Heart left ventricle (tissue), 16 donors: Measurements from ENCODE around the gene RFX3. TPM values are rescaled to one million over a fixed set of nuclear protein-coding genes. Genes with fewer than 3 reads are reported as not detected.

ENCODE experiments used
- ATAC-seq, 4 donors: fragments of 200-7000 bp; cut with Tn5 transposase; one replicate each; pipeline ENCODE4 v1.9.1; 2020 to 2022; ENCODE audit warnings: moderate library complexity in 4 of 4, mild to moderate bottlenecking in 3 of 4, moderate number of reproducible peaks in 1 of 4
- DNase-seq, 5 donors: peaks; one replicate each; pipeline ENCODE4 v3.0.0-alpha.2; 2020
- H3K27ac ChIP-seq, 12 donors: fragments of 200-600 bp; sonication (generic) in 4 of 12; one replicate each; pipeline versions ENCODE4 v1.5.0 to v1.8.0; 2016 to 2022; ENCODE audit warnings: mild to moderate bottlenecking in 2 of 12
- H3K27me3 ChIP-seq, 9 donors: fragments of 200-600 bp; sonication (generic) in 2 of 9; one replicate each; pipeline versions ENCODE4 v1.5.1 to v1.8.0; 2016 to 2022; ENCODE audit warnings: mild to moderate bottlenecking in 3 of 9
- H3K36me3 ChIP-seq, 9 donors: fragments of 200-600 bp; sonication (generic) in 2 of 9; one replicate each; pipeline versions ENCODE4 v1.5.0 to v1.8.0; 2018 to 2022; ENCODE audit warnings: mild to moderate bottlenecking in 2 of 9
- H3K4me1 ChIP-seq, 12 donors: fragments of 200-600 bp; sonication (generic) in 4 of 12; one replicate each; pipeline versions ENCODE4 v1.5.0 to v1.8.0; 2016 to 2022; ENCODE audit warnings: mild to moderate bottlenecking in 3 of 12
- H3K4me3 ChIP-seq, 12 donors: fragments of 200-600 bp; sonication (generic) in 4 of 12; one replicate each; pipeline versions ENCODE4 v1.5.0 to v1.8.0; 2017 to 2022; ENCODE audit warnings: mild to moderate bottlenecking in 9 of 12, moderate library complexity in 4 of 12
- H3K9me3 ChIP-seq, 12 donors: fragments of 200-600 bp; sonication (generic) in 4 of 12; one replicate each; pipeline versions ENCODE4 v1.5.0 to v1.8.0; 2016 to 2022; ENCODE audit warnings: mild to moderate bottlenecking in 1 of 12
- CTCF ChIP-seq, 12 donors: fragments of 200-600 bp; sonication (generic) in 4 of 12; IDR thresholded peaks; one replicate each; pipeline versions ENCODE4 v1.5.0 to v1.8.0; 2018 to 2022; ENCODE audit warnings: antibody characterized with exemption in 12 of 12, mild to moderate bottlenecking in 5 of 12
- POLR2A ChIP-seq, 2 donors: fragments of 450-650 bp; IDR thresholded peaks; one replicate each; pipeline ENCODE4 v1.6.1; 2017; ENCODE audit warnings: antibody characterized with exemption in 2 of 2, mild to moderate bottlenecking in 2 of 2, moderate library complexity in 2 of 2
- WGBS, 4 donors: extraction: QIAGEN DNeasy Blood & Tissue Kit in 2 of 4; methylation state at CpG; one replicate each; pipeline versions ENCODE4 v1.1.5 to v1.1.7; 2013 to 2018; 5-methylcytosine and 5-hydroxymethylcytosine counted together
- intact Hi-C, 10 donors: fragments of 100-400 bp; cut with DNase I; formaldehyde crosslinking; loops; one replicate each; pipeline versions ENCODE4 v1.11.1 to v1.14.2; 2022
- polyA plus RNA-seq, 2 donors: library from polyadenylated mRNA; stranded (reverse); fragments of 200-250 nt; gene quantifications; one replicate each; pipeline ENCODE4 v1.2.3, GENCODE V29; 2013
- total RNA-seq, 9 donors: library from RNA; depleted of rRNA in 2 of 9; stranded (reverse); fragments of >200 nt in 2 of 9; fragmentation: NEBNext Ultra II Directional in 3 of 9; extraction: Animal tissue kit (Norgen Biotek cat#: 25700) in 3 of 9; gene quantifications; one replicate each; pipeline versions ENCODE4 v1.1.0 to v1.2.4, GENCODE V29; 2016 to 2023
- donor health status: ischemic (EF 13 %, LVEDD 7.1; RV severe dilation, severe dysfunction).
- donor health status: healthy with polysubstance abuse.
- donor health status: DM: no; HTN: yes; CAD: no.
- donor health status: DM: no; HTN: no; CAD: no.
- donor health status: ischemic (EF 25% LVEDD 6.9; RV normal size, moderate dysfunction).
- donor health status: ischemic (EF 25% LVEDD 5.7; RV mildly dilated, moderate dysfunction).
- donor health status: healthy.
- donor health status: DM: yes; HTN: yes; CAD: no.
- donor health status: ischemic (EF 35%, LVEDD 5.7; RV mildly dilated, moderate dysfunction).
- donor health status: nonischemic (EF 11% LVEDD 7.7; RV severe dilation, severe dysfunction).
- donor health status: DM: yes; HTN: yes; CAD: no.
- donor health status: PGD.
- donor health status: ischemic (EF 29% LVEDD 5.4; RV normal size, mild dysfunction).
- donor health status: nonischemic (EF 23%, LVEDD 6.1; RV moderate dilation, normal function).

The RFX3 gene
- total and polyA plus RNA-seq, 11 donors, result 0.80 to 8.3 (median 2.9) TPM

- ATAC-seq (no peak), DNase-seq (no peak)
- peaks cover 0 to 8% (median 0%) of the 10 kb centered on the region in 12 donors for H3K9me3 ChIP-seq
- WGBS, 4 donors, result 65 to 80% (median 73%) methylated on average over 3 of the region's 3 CpGs
- H3K36me3 ChIP-seq, result peaks cover 0 to 19% (median 0%) of the 10 kb centered on the region in 9 donors
- H3K4me3 ChIP-seq, result no peak overlapping the region
- TF ChIP-seq POLR2A (IDR thresholded peaks at IDR 0.05), result no peak
- H3K27me3 ChIP-seq, result no peaks in the 10 kb centered on the region
- intact Hi-C loops, result no loop called here
- H3K27ac ChIP-seq, result no peak overlapping the region
- no peaks in the 10 kb centered on the region for H3K4me1 ChIP-seq
Observed at GRCh38 chr9:3553076-3553765, 27.4 kb upstream of the RFX3 start.

- peaks cover 0 to 21% (median 0%) of the 10 kb centered on the region in 9 donors for H3K36me3 ChIP-seq
- no peak for DNase-seq
- no peak for TF ChIP-seq CTCF (IDR thresholded peaks at IDR 0.05)
- TF ChIP-seq POLR2A (IDR thresholded peaks at IDR 0.05), result no peak
- intact Hi-C loops, result loop anchor here in 1 of 10 donors (10.0 kb wide), 1 partner anchor 294 kb away; no protein-coding TSS in a partner anchor
- no peak overlapping the region for H3K27ac ChIP-seq
- H3K4me3 ChIP-seq, result no peak overlapping the region
- H3K9me3 ChIP-seq, result no peaks in the 10 kb centered on the region
- no peak for ATAC-seq
- H3K4me1 ChIP-seq, result no peaks in the 10 kb centered on the region
- H3K27me3 ChIP-seq, result no peaks in the 10 kb centered on the region
Observed at GRCh38 chr9:3549225-3549624, 23.4 kb upstream of the RFX3 start.

- Histone ChIP-seq H3K4me1 (no peaks in the 10 kb centered on the region), H3K4me3 (no peak overlapping the region), H3K27me3 (no peaks in the 10 kb centered on the region), H3K27ac (no peak overlapping the region), H3K36me3 (peaks cover 0 to 15% (median 0%) of the 10 kb centered on the region in 9 donors), H3K9me3 (no peaks in the 10 kb centered on the region)
- TF ChIP-seq CTCF (IDR thresholded peaks at IDR 0.05), result no peak
- TF ChIP-seq POLR2A (IDR thresholded peaks at IDR 0.05), result no peak
- WGBS, 4 donors, result 79 to 94% (median 88%) methylated on average over 1 of the region's 1 CpG
- intact Hi-C loops, result loop anchor here in 1 of 10 donors (10.0 kb wide), 1 partner anchor 294 kb away; no protein-coding TSS in a partner anchor
- DNase-seq, result no peak
- ATAC-seq, result no peak
Observed at GRCh38 chr9:3548648-3549047, 22.8 kb upstream of the RFX3 start.

GRCh38 chr9:3541206-3541605 is 15.4 kb upstream of the RFX3 start:
- DNase-seq (no peak), ATAC-seq (no peak)
- Histone ChIP-seq H3K4me3 (no peak overlapping the region), H3K36me3 (no peaks in the 10 kb centered on the region), H3K9me3 (no peaks in the 10 kb centered on the region), H3K4me1 (no peaks in the 10 kb centered on the region), H3K27ac (no peak overlapping the region), H3K27me3 (no peaks in the 10 kb centered on the region)
- intact Hi-C loops, result loop anchor here in 1 of 10 donors (10.0 kb wide), 1 partner anchor 286 kb away; no protein-coding TSS in a partner anchor
- TF ChIP-seq CTCF (IDR thresholded peaks at IDR 0.05), result no peak
- no peak for TF ChIP-seq POLR2A (IDR thresholded peaks at IDR 0.05)
- WGBS, 4 donors, result 76 to 96% (median 84%) methylated on average over 1 of the region's 1 CpG
